Left ventricle myocardium inferior (tissue), 1 donor: ENCODE data around the gene PDIA4. TPM values are rescaled to one million over a fixed set of nuclear protein-coding genes. Genes with fewer than 3 reads are reported as not detected.

ENCODE experiments used
- DNase-seq: peaks from one replicate; pipeline ENCODE4 v3.0.0-alpha.2; 2020
- H3K27ac ChIP-seq: fragments of 200-600 bp; replicated peaks from 2 replicates; pipeline ENCODE4 v1.8.0; 2021
- H3K27me3 ChIP-seq: fragments of 200-600 bp; 2 replicates; pipeline ENCODE4 v1.8.0; 2021; ENCODE audit warnings: low read depth
- H3K36me3 ChIP-seq: fragments of 200-600 bp; 2 replicates; pipeline ENCODE4 v1.8.0; 2021
- H3K4me1 ChIP-seq: fragments of 200-600 bp; 2 replicates; pipeline ENCODE4 v1.8.0; 2021
- H3K4me3 ChIP-seq: fragments of 200-600 bp; 2 replicates; pipeline ENCODE4 v1.8.0; 2021; ENCODE audit warnings: mild to moderate bottlenecking, moderate library complexity
- H3K9me3 ChIP-seq: fragments of 200-600 bp; replicated peaks from 2 replicates; pipeline ENCODE4 v1.8.0; 2021
- intact Hi-C: fragments of 100-400 bp; cut with micrococcal nuclease; formaldehyde crosslinking; loops from one replicate; pipeline ENCODE4 v1.11.0; 2022
- total RNA-seq: library from RNA; stranded (reverse); fragmentation: NEBNext Ultra II Directional; extraction: Animal tissue kit (Norgen Biotek cat#: 25700); gene quantifications from one replicate; pipeline ENCODE4 v1.2.1, GENCODE V29; 2021
- TF ChIP-seq, protein P1 (sequence below): fragments of 200-600 bp; IDR thresholded peaks from 2 replicates; pipeline ENCODE4 v1.8.0; 2021; ENCODE audit warnings: antibody characterized with exemption, mild to moderate bottlenecking, borderline replicate concordance
- donor health status: DM: no; HTN: yes; CAD: no; lungs with severe emphysema.

PDIA4 gene
- total RNA-seq, 1 donor from 2014 or later = 32.3 TPM

- Histone ChIP-seq H3K27ac (no peak overlapping the region), H3K4me1 (no peaks in the 10 kb centered on the region), H3K4me3 (no peak overlapping the region), H3K9me3 (no peaks in the 10 kb centered on the region), H3K27me3 (no peaks in the 10 kb centered on the region), H3K36me3 (peaks cover 36% of the 10 kb centered on the region)
- TF ChIP-seq, protein P1, sequence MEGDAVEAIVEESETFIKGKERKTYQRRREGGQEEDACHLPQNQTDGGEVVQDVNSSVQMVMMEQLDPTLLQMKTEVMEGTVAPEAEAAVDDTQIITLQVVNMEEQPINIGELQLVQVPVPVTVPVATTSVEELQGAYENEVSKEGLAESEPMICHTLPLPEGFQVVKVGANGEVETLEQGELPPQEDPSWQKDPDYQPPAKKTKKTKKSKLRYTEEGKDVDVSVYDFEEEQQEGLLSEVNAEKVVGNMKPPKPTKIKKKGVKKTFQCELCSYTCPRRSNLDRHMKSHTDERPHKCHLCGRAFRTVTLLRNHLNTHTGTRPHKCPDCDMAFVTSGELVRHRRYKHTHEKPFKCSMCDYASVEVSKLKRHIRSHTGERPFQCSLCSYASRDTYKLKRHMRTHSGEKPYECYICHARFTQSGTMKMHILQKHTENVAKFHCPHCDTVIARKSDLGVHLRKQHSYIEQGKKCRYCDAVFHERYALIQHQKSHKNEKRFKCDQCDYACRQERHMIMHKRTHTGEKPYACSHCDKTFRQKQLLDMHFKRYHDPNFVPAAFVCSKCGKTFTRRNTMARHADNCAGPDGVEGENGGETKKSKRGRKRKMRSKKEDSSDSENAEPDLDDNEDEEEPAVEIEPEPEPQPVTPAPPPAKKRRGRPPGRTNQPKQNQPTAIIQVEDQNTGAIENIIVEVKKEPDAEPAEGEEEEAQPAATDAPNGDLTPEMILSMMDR = no peak
- intact Hi-C loops = loop anchor here (10.0 kb wide), 1 partner anchor 93 kb away; the partner anchor contains the start of gene ZNF786
- no peak for DNase-seq
These were observed 26.8 kb downstream of the PDIA4 start for GRCh38 chr7:149001427-149002068.

DNA sequence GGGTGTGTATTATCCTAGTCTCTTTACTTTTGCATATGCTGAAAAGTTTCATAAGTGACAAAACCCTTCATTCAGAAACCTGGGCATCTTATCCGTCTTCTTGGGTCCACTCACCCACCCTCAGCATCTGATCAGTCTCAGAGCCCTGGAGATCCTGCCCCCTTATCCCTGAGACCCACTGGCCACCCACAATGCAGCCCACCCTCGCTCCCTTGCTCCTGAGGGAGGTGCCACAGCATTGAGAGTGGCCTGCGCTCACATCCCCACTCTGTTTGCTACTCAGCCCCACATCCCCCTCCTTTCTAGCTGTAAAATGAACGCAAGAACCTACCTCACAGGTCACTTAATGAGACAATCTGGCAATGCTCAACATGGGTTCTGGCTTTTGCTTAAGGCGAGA, 27.3 kb downstream of the PDIA4 start:
- H3K4me3 ChIP-seq = no peak overlapping the region

DNA sequence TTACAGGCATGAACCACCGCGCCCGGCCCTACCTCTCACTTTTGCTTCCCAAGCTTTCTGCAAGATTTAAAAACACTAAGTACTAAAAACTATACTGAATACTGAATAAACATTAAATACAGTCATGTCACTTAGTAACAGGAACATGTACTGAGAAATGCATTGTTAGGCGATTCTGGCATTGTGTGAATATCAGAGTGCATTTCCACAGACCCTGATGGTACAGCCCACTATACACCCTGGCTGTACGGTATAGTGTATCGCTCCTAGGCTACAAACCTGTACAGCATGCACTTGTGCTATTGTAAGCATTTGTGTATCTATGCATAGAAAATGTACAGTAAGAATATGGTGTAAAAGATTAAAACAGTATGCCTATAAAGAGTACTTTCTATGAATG, 29.1 kb downstream of the PDIA4 start:
- Histone ChIP-seq H3K27ac (no peak overlapping the region), H3K36me3 (peaks cover 19% of the 10 kb centered on the region), H3K4me3 (no peak overlapping the region), H3K9me3 (no peaks in the 10 kb centered on the region), H3K4me1 (no peaks in the 10 kb centered on the region), H3K27me3 (no peaks in the 10 kb centered on the region)
- TF ChIP-seq, protein P1 = no peak
- intact Hi-C loops = no loop called here
- no peak for DNase-seq

More for the DNA sequence above, 27.3 kb downstream of the PDIA4 start:
- Histone ChIP-seq H3K36me3 (peaks cover 32% of the 10 kb centered on the region), H3K27ac (no peak overlapping the region), H3K4me1 (no peaks in the 10 kb centered on the region), H3K27me3 (no peaks in the 10 kb centered on the region), H3K9me3 (no peaks in the 10 kb centered on the region)
- DNase-seq = no peak
- TF ChIP-seq, protein P1 = no peak
- intact Hi-C loops = loop anchor here (10.0 kb wide), 1 partner anchor 94 kb away; the partner anchor contains the start of gene ZNF786

DNA sequence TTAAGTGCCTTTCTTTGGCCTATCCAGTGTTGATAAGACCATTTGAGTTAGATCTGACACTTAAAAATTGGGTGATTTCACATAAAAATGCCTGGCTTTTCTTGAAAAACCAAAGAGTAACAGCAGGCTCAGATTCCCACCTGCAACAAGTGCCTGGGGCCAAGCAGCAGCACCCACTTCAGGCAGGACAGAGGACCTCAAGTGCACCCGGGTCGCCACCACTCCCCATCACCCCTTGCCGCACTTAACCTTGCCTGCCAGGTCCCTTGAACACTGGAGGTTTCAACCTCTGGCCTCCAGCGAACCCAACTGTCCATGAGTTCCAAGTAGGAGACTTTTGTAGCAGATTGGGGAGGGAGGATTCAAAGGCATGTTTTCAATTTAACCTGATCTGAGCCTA, 30.8 kb downstream of the PDIA4 start:
- Histone ChIP-seq H3K4me3 (no peak overlapping the region), H3K27me3 (no peaks in the 10 kb centered on the region), H3K36me3 (peaks cover 2% of the 10 kb centered on the region), H3K9me3 (no peaks in the 10 kb centered on the region), H3K4me1 (no peaks in the 10 kb centered on the region), H3K27ac (no peak overlapping the region)
- DNase-seq = no peak
- intact Hi-C loops = no loop called here
- TF ChIP-seq, protein P1 = no peak

- intact Hi-C loops = no loop called here
- no peaks in the 10 kb centered on the region for H3K9me3 ChIP-seq
- no peak for DNase-seq
- H3K27me3 ChIP-seq = no peaks in the 10 kb centered on the region
- no peaks in the 10 kb centered on the region for H3K4me1 ChIP-seq
- H3K36me3 ChIP-seq = no peaks in the 10 kb centered on the region
- no peak overlapping the region for H3K4me3 ChIP-seq
- TF ChIP-seq, protein P1 = no peak
- H3K27ac ChIP-seq = no peak overlapping the region
These were observed 33.7 kb downstream of the PDIA4 start for GRCh38 chr7:148994576-148994975.
